Liver (tissue), 3 donors: ENCODE results near the gene TMEM87B.

Experiments used
- CTCF ChIP-seq: fragments of 150-350 bp; IDR thresholded peaks from 2 replicates; pipeline ENCODE4 v1.5.1; 2017; ENCODE audit warnings: improper control_type of control experiment, low read depth, low read length; ENCODE audit not compliant: missing input control
- RAD21 ChIP-seq, 2 donors: IDR thresholded peaks; 2 replicates each; pipeline ENCODE4 v1.6.1; 2016; ENCODE audit warnings: antibody characterized with exemption in 2 of 2, mild to moderate bottlenecking in 2 of 2
- REST ChIP-seq: IDR thresholded peaks from 2 replicates; pipeline ENCODE4 v1.6.1; 2016; ENCODE audit warnings: antibody characterized with exemption, mild to moderate bottlenecking
- SP1 ChIP-seq: IDR thresholded peaks from 2 replicates; pipeline ENCODE4 v1.6.1; 2018; ENCODE audit warnings: antibody characterized with exemption, mild to moderate bottlenecking
- TAF1 ChIP-seq: conservative IDR thresholded peaks from 2 replicates; pipeline ENCODE4 v1.6.1; 2016; ENCODE audit warnings: antibody characterized with exemption, mild to moderate bottlenecking
- donor health status: healthy.
- donor health status: healthy.

GRCh38 chr2:112045446-112046014 lies 9.5 kb upstream of the TMEM87B start:
- TF ChIP-seq REST = no peak
- no peak for TF ChIP-seq CTCF
- TF ChIP-seq TAF1 = no peak
- TF ChIP-seq SP1 = no peak
- TF ChIP-seq RAD21 (IDR thresholded peaks at IDR 0.05) = no peak
